HepG2 (cell line): Measurements from ENCODE around the gene ZC2HC1B. TPM values are rescaled to one million over a fixed set of nuclear protein-coding genes. Genes with fewer than 3 reads are reported as not detected.

Experiments
- ATAC-seq: fragments of 200-7000 bp; cut with Tn5 transposase; 3 replicates; pipeline ENCODE4 v1.9.1; 2020; ENCODE audit warnings: mild to moderate bottlenecking, moderate library complexity
- BruUV-seq: library from RNA; stranded (reverse); fragments of 400-500 nt; replicated peaks from 2 replicates; lab custom pipeline; 2021; lab: Mats Ljungman, UMichigan
- CTCF ChIA-PET: fragments of 300-600 bp; formaldehyde crosslinking; extraction: SDS; loops from one replicate; lab custom pipeline; 2021; ENCODE audit warnings: low total read pairs, inconsistent platforms, low intra/inter-chr PET ratio; lab: Yijun Ruan, JAX
- POLR2A ChIA-PET: fragments of 350-600 bp; sonication (Branson Sonifier 250); formaldehyde crosslinking; loops from one replicate; lab custom pipeline; 2020; ENCODE audit warnings: antibody characterized with exemption, inconsistent platforms; lab: Yijun Ruan, JAX
- DNase-seq: peaks from one replicate; pipeline ENCODE4 v3.0.0-alpha.2; 2015; ENCODE audit warnings: low spot score
- FAIRE-seq: peaks from 3 replicates; lab custom pipeline; 2011; peaks lifted over from hg19 to GRCh38; lab: Jason Lieb, UNC
- H2AFZ ChIP-seq: one replicate; pipeline ENCODE4 v1.6.1; 2011; ENCODE audit warnings: low read length, inconsistent platforms
- H3K27ac ChIP-seq: fragments of 300-600 bp; 3 replicates; pipeline ENCODE4 v1.8.0; 2011; ENCODE audit warnings: mixed run types, mild to moderate bottlenecking, mixed read lengths, low read length, inconsistent platforms; ENCODE audit not compliant: insufficient read depth; ENCODE audit errors: extremely low read length
- H3K27me3 ChIP-seq, 2 experiments: fragments of 200-600 bp in 1 of 2; 2 replicates in 1 of 2; 3 replicates in 1 of 2; pipeline versions ENCODE4 v1.6.0 to v1.8.0; 2011; ENCODE audit warnings: low read length in 2 of 2, mild to moderate bottlenecking in 2 of 2, moderate library complexity in 2 of 2, inconsistent platforms in 1 of 2; ENCODE audit not compliant: insufficient read depth in 2 of 2, control insufficient read depth in 1 of 2
- H3K36me3 ChIP-seq, 2 experiments: fragments of 200-600 bp in 1 of 2; replicated peaks in 1 of 2; 2 replicates in 1 of 2; 3 replicates in 1 of 2; pipeline versions ENCODE4 v1.5.1 to v1.8.0; 2011; ENCODE audit warnings: low read length in 2 of 2, inconsistent platforms in 1 of 2; ENCODE audit not compliant: insufficient read depth in 2 of 2, control insufficient read depth in 1 of 2
- H3K4me1 ChIP-seq: 2 replicates; pipeline ENCODE4 v1.5.1; 2012; ENCODE audit warnings: low read length, inconsistent platforms; ENCODE audit not compliant: insufficient read depth
- H3K4me2 ChIP-seq: 2 replicates; pipeline ENCODE4 v1.6.0; 2011; ENCODE audit warnings: low read depth, low read length, inconsistent platforms
- H3K4me3 ChIP-seq, 3 experiments: fragments of 200-600 bp in 1 of 3; sonication (generic), shearing (Covaris generic) in 1 of 3; replicated peaks in 1 of 3; 2 replicates each; pipeline ENCODE4 v1.5.1; 2011 to 2016; ENCODE audit warnings: low read length in 3 of 3, inconsistent platforms in 2 of 3, low read depth in 2 of 3, mild to moderate bottlenecking in 2 of 3, control low read depth in 1 of 3, mixed read lengths in 1 of 3; ENCODE audit not compliant: insufficient read depth in 1 of 3
- H3K79me2 ChIP-seq: one replicate; pipeline ENCODE4 v1.6.1; 2011; ENCODE audit warnings: low read length, inconsistent platforms; ENCODE audit not compliant: insufficient read depth
- H3K9ac ChIP-seq: 2 replicates; pipeline ENCODE4 v1.6.0; 2011; ENCODE audit warnings: mild to moderate bottlenecking, low read depth, low read length, inconsistent platforms; ENCODE audit not compliant: insufficient read depth
- H3K9me3 ChIP-seq: 2 replicates; pipeline ENCODE4 v1.5.1; 2012; ENCODE audit warnings: mild to moderate bottlenecking, low read length
- H4K20me1 ChIP-seq: 2 replicates; pipeline ENCODE4 v1.6.0; 2011; ENCODE audit warnings: inconsistent platforms, mild to moderate bottlenecking, low read length, moderate library complexity; ENCODE audit not compliant: insufficient read depth
- ARNT ChIP-seq: fragments of 450-650 bp; IDR thresholded peaks from 2 replicates; pipeline ENCODE4 v1.6.1; 2017
- GATAD2A ChIP-seq: IDR thresholded peaks from 2 replicates; pipeline ENCODE4 v1.6.1; 2016
- GTF2F1 ChIP-seq: fragments of 150-350 bp; IDR thresholded peaks from 2 replicates; pipeline ENCODE4 v1.6.1; 2014; ENCODE audit warnings: low read length
- HDAC1 ChIP-seq: sonication (generic); formaldehyde crosslinking; IDR thresholded peaks from 2 replicates; pipeline ENCODE4 v1.5.1; 2020; ENCODE audit warnings: mild to moderate bottlenecking, missing genetic modification reagents
- KLF16 ChIP-seq, 2 experiments: sonication (generic) in 1 of 2; formaldehyde crosslinking in 1 of 2; IDR thresholded peaks; 2 replicates each; pipeline versions ENCODE4 v1.6.1 to v1.8.0; 2016 to 2023; ENCODE audit warnings: missing genetic modification reagents in 2 of 2, missing compliant biosample characterization in 1 of 2
- POGZ ChIP-seq: sonication (generic); formaldehyde crosslinking; IDR thresholded peaks from 2 replicates; pipeline ENCODE4 v1.4.0; 2020; ENCODE audit warnings: mild to moderate bottlenecking, missing genetic modification reagents
- SALL1 ChIP-seq: sonication (generic); formaldehyde crosslinking; IDR thresholded peaks from 2 replicates; pipeline ENCODE4 v1.8.0; 2022; ENCODE audit warnings: mild to moderate bottlenecking, missing genetic modification reagents
- SOX6 ChIP-seq, 2 experiments: fragments of 450-650 bp in 1 of 2; sonication (generic) in 1 of 2; formaldehyde crosslinking in 1 of 2; IDR thresholded peaks; 2 replicates each; pipeline versions ENCODE4 v1.4.0 to v1.6.1; 2017 to 2020; ENCODE audit warnings: antibody characterized with exemption in 1 of 2, mild to moderate bottlenecking in 1 of 2, missing genetic modification reagents in 1 of 2
- ZFX ChIP-seq: sonication (generic); formaldehyde crosslinking; IDR thresholded peaks from 2 replicates; pipeline ENCODE4 v1.4.0; 2020; ENCODE audit warnings: mild to moderate bottlenecking, low read depth, missing genetic modification reagents, moderate library complexity
- ZNF33B ChIP-seq: sonication (generic); formaldehyde crosslinking; IDR thresholded peaks from 2 replicates; pipeline ENCODE4 v1.5.1; 2020; ENCODE audit warnings: mild to moderate bottlenecking, missing genetic modification reagents
- ZNF431 ChIP-seq: sonication (generic); formaldehyde crosslinking; IDR thresholded peaks from 2 replicates; pipeline ENCODE4 v1.9.0; 2022; ENCODE audit warnings: missing genetic modification reagents, low read depth, mild to moderate bottlenecking, borderline replicate concordance
- WGBS: methylation state at CpG from one replicate; pipeline ENCODE4 v1.1.6; 2017; ENCODE audit warnings: low lambda C conversion rate; 5-methylcytosine and 5-hydroxymethylcytosine counted together
- in situ Hi-C: cut with HindIII; loops from 2 replicates; pipeline ENCODE4 v1.10.0; 2017; ENCODE audit warnings: low pct_unique_long_range_greater_than_20kb; ENCODE audit not compliant: extremely low pct_ligation_motif_present
- intact Hi-C: fragments of 100-400 bp; cut with micrococcal nuclease; formaldehyde crosslinking; loops from one replicate; pipeline ENCODE4 v1.10.0; 2022; ENCODE audit not compliant: unreplicated experiment
- polyA plus RNA-seq, 8 experiments: library from polyadenylated mRNA; depleted of rRNA in 3 of 8; stranded (reverse) in 7 of 8; unstranded in 1 of 8; fragments of >200 nt; fragmentation: Illumina TruSeq in 4 of 8; extraction: Trizol in 4 of 8; gene quantifications; 2 replicates each; pipeline versions ENCODE4 v1.2.1 to v1.2.3, GENCODE V29; 2011 to 2016; ENCODE audit warnings: low read depth in 4 of 8, missing spikeins in 1 of 8, mixed read lengths in 1 of 8; ENCODE audit not compliant: insufficient read depth in 1 of 8
- total RNA-seq, 5 experiments: library from RNA; depleted of rRNA; stranded (reverse); fragments of >200 nt; fragmentation: Illumina TruSeq; extraction: Trizol; gene quantifications; 2 replicates each; pipeline ENCODE4 v1.2.3, GENCODE V29; 2016; ENCODE audit warnings: low read depth in 1 of 5
- TF ChIP-seq, protein P1 (sequence below): IDR thresholded peaks from 2 replicates; pipeline ENCODE4 v1.4.0; 2020; ENCODE audit warnings: mild to moderate bottlenecking, missing genetic modification reagents
- TF ChIP-seq, protein P2 (sequence below): sonication (generic); formaldehyde crosslinking; IDR thresholded peaks from 2 replicates; pipeline ENCODE4 v1.5.1; 2020; ENCODE audit warnings: mild to moderate bottlenecking, missing genetic modification reagents, borderline replicate concordance

The ZC2HC1B gene
- total and polyA plus RNA-seq, 2 of the 13 experiments (the other 11 are each of a cell fraction or from before 2014, with no cell fraction given) = not detected

DNA sequence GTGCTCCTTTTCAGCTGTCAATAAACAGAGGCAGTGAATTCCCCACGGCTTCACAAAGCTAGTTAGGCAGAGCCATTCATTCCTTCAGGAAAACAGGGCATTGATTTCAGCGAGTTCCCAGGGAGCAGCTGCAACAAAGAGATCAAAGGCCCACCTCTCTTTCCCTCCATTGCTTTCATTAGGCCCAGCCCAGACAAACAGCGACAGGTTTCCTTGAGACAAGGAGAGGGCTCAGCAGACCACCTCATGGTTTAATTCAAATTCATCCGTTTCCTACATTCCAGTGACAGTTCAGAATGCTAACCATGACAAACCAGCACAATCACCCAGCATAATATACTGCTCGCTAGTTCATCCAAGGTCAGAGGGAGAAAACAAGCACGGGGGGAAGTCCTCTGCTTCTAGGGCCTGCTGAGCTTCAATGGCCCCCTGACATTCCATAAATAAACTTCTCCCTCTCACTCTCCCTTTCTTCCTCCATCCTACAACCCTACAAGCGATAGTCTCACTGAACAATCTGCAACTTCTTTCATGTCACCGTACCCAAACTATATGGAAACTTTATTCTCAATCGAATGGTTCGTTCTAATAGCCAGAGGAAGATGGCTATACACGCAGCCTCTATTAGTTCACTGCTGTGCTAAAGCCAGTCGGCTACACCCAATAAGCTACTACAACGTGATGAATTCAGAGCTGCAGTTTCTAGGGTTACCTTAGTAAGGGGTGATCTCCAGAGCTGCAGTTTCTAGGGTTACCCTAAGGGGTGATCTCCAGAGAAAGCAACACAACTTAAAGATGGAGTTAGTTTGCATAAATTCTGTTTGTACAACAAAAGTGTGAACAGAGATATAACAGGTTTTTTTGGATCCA, 109.1 kb downstream of the ZC2HC1B start:
- in situ Hi-C loops = no loop called here
- Histone ChIP-seq H3K36me3 (no peaks in the 10 kb centered on the region), H3K27ac (no peak overlapping the region), H4K20me1 (no peaks in the 10 kb centered on the region), H3K79me2 (no peaks in the 10 kb centered on the region), H3K27me3 (no peaks in the 10 kb centered on the region; a peak in 1 of 5 replicates), H3K4me3 (no peak overlapping the region), H3K4me2 (peak overlapping the region; percentile 62), H3K9ac (no peak overlapping the region), H3K4me1 (peaks cover 18% of the 10 kb centered on the region), H3K9me3 (no peaks in the 10 kb centered on the region), H2AFZ (no peak overlapping the region)
- no TSS peak for BruUV-seq
- ATAC-seq (peak; percentile 91), DNase-seq (peak; percentile 35), FAIRE-seq (no peak)
- WGBS = 37% methylated on average over 13 of the region's 13 CpGs
- ChIA-PET POLR2A (no interaction called here), CTCF (no interaction called here)
- intact Hi-C loops = no loop called here
- TF ChIP-seq SOX6 (IDR thresholded peaks at IDR 0.05) = no peak
- peak; percentile 69 for TF ChIP-seq SOX6 (CRISPR knock-in tag; IDR thresholded peaks at IDR 0.05)
- TF ChIP-seq GATAD2A (CRISPR knock-in tag) = 0 out of 2 replicates have a peak, but pooled peaks have one; percentile 27
- TF ChIP-seq, protein P1, sequence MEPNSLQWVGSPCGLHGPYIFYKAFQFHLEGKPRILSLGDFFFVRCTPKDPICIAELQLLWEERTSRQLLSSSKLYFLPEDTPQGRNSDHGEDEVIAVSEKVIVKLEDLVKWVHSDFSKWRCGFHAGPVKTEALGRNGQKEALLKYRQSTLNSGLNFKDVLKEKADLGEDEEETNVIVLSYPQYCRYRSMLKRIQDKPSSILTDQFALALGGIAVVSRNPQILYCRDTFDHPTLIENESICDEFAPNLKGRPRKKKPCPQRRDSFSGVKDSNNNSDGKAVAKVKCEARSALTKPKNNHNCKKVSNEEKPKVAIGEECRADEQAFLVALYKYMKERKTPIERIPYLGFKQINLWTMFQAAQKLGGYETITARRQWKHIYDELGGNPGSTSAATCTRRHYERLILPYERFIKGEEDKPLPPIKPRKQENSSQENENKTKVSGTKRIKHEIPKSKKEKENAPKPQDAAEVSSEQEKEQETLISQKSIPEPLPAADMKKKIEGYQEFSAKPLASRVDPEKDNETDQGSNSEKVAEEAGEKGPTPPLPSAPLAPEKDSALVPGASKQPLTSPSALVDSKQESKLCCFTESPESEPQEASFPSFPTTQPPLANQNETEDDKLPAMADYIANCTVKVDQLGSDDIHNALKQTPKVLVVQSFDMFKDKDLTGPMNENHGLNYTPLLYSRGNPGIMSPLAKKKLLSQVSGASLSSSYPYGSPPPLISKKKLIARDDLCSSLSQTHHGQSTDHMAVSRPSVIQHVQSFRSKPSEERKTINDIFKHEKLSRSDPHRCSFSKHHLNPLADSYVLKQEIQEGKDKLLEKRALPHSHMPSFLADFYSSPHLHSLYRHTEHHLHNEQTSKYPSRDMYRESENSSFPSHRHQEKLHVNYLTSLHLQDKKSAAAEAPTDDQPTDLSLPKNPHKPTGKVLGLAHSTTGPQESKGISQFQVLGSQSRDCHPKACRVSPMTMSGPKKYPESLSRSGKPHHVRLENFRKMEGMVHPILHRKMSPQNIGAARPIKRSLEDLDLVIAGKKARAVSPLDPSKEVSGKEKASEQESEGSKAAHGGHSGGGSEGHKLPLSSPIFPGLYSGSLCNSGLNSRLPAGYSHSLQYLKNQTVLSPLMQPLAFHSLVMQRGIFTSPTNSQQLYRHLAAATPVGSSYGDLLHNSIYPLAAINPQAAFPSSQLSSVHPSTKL = 0 out of 2 replicates have a peak, but pooled peaks have one; percentile 28
- TF ChIP-seq KLF16 (CRISPR knock-in tag; IDR thresholded peaks at IDR 0.05) = 0 out of 4 replicates have a peak, but pooled peaks of 1 of the 2 experiments have one; percentile 33
- TF ChIP-seq ZFX = peak; percentile 59; the same call in 1 of the 2 replicates
- peak; percentile 39; the same call in 1 of the 2 replicates for TF ChIP-seq HDAC1 (CRISPR knock-in tag)
- no peak for TF ChIP-seq GTF2F1
- TF ChIP-seq, protein P2, sequence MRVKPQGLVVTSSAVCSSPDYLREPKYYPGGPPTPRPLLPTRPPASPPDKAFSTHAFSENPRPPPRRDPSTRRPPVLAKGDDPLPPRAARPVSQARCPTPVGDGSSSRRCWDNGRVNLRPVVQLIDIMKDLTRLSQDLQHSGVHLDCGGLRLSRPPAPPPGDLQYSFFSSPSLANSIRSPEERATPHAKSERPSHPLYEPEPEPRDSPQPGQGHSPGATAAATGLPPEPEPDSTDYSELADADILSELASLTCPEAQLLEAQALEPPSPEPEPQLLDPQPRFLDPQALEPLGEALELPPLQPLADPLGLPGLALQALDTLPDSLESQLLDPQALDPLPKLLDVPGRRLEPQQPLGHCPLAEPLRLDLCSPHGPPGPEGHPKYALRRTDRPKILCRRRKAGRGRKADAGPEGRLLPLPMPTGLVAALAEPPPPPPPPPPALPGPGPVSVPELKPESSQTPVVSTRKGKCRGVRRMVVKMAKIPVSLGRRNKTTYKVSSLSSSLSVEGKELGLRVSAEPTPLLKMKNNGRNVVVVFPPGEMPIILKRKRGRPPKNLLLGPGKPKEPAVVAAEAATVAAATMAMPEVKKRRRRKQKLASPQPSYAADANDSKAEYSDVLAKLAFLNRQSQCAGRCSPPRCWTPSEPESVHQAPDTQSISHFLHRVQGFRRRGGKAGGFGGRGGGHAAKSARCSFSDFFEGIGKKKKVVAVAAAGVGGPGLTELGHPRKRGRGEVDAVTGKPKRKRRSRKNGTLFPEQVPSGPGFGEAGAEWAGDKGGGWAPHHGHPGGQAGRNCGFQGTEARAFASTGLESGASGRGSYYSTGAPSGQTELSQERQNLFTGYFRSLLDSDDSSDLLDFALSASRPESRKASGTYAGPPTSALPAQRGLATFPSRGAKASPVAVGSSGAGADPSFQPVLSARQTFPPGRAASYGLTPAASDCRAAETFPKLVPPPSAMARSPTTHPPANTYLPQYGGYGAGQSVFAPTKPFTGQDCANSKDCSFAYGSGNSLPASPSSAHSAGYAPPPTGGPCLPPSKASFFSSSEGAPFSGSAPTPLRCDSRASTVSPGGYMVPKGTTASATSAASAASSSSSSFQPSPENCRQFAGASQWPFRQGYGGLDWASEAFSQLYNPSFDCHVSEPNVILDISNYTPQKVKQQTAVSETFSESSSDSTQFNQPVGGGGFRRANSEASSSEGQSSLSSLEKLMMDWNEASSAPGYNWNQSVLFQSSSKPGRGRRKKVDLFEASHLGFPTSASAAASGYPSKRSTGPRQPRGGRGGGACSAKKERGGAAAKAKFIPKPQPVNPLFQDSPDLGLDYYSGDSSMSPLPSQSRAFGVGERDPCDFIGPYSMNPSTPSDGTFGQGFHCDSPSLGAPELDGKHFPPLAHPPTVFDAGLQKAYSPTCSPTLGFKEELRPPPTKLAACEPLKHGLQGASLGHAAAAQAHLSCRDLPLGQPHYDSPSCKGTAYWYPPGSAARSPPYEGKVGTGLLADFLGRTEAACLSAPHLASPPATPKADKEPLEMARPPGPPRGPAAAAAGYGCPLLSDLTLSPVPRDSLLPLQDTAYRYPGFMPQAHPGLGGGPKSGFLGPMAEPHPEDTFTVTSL (CRISPR knock-in tag) = 0 out of 2 replicates have a peak, but pooled peaks have one; percentile 21
- TF ChIP-seq POGZ (CRISPR knock-in tag) = 0 out of 2 replicates have a peak, but pooled peaks have one; percentile 18
- TF ChIP-seq SALL1 = peak; percentile 53
- TF ChIP-seq ZNF431 (CRISPR knock-in tag) = no peak
- TF ChIP-seq ZNF33B (CRISPR knock-in tag) = no peak
- TF ChIP-seq ARNT = no peak
